Measurements from ENCODE around the gene PARVA. TPM values are rescaled to one million over a fixed set of nuclear protein-coding genes. Genes with fewer than 3 reads are reported as not detected.

PARVA gene
- polyA plus RNA-seq, 5 donors, result 84.7 to 105 (median 89.8) TPM

GRCh38 chr11:12526789-12527188 is 149.4 kb downstream of the PARVA start:
- DNase-seq, result no peak

- no peak for DNase-seq
Measured at GRCh38 chr11:12528487-12528886, 151.1 kb downstream of the PARVA start.

- no peak for DNase-seq
Measured at GRCh38 chr11:12529041-12529440, 151.7 kb downstream of the PARVA start.

GRCh38 chr11:12529793-12530192 is 152.4 kb downstream of the PARVA start:
- no peak for DNase-seq

- DNase-seq, result no peak
Measured at GRCh38 chr11:12531020-12531419, 153.6 kb downstream of the PARVA start.

- no peak for DNase-seq
Measured at GRCh38 chr11:12531681-12532080, 154.3 kb downstream of the PARVA start.

- DNase-seq, result no peak
Measured at GRCh38 chr11:12532580-12532979, 155.2 kb downstream of the PARVA start.

- no peak for DNase-seq
Measured at GRCh38 chr11:12534549-12534948, 157.2 kb downstream of the PARVA start.

- no peak for DNase-seq
Measured at GRCh38 chr11:12535321-12535720, 157.9 kb downstream of the PARVA start.

- no peak for DNase-seq
Measured at GRCh38 chr11:12536566-12536965, 159.2 kb downstream of the PARVA start.

- peak; percentile 45 to 60 for DNase-seq
Measured at GRCh38 chr11:12537778-12538401, 160.5 kb downstream of the PARVA start.

- DNase-seq, result no peak
Measured at GRCh38 chr11:12538889-12539421, 161.6 kb downstream of the PARVA start.

GRCh38 chr11:12539572-12539971 is 162.2 kb downstream of the PARVA start:
- DNase-seq, result no peak

- no peak for DNase-seq
Measured at GRCh38 chr11:12540075-12540680, 162.8 kb downstream of the PARVA start.

GRCh38 chr11:12540913-12541582 is 163.7 kb downstream of the PARVA start:
- DNase-seq, result no peak

GRCh38 chr11:12541583-12542151 is 164.3 kb downstream of the PARVA start:
- DNase-seq, result no peak

- DNase-seq, result no peak
Measured at GRCh38 chr11:12542186-12542935, 165.0 kb downstream of the PARVA start.

GRCh38 chr11:12543596-12544415 is 166.4 kb downstream of the PARVA start:
- DNase-seq, result no peak

GRCh38 chr11:12544986-12545775 is 167.8 kb downstream of the PARVA start:
- no peak for DNase-seq

- DNase-seq, result no peak
Measured at GRCh38 chr11:12546122-12546521, 168.8 kb downstream of the PARVA start.

Measured in right lung (tissue), 5 donors.